Panc1 (cell line): Measurements from ENCODE around the gene EAF1.

Source experiments
- CTCF ChIP-seq: fragments of 450-650 bp; IDR thresholded peaks from 2 replicates; pipeline ENCODE4 v1.5.1; 2017; ENCODE audit warnings: mild to moderate bottlenecking
- POLR2AphosphoS5 ChIP-seq: IDR thresholded peaks from 2 replicates; pipeline ENCODE4 v1.6.1; 2012; ENCODE audit warnings: mild to moderate bottlenecking, low read depth, low read length, moderate library complexity
- REST ChIP-seq, 2 experiments: IDR thresholded peaks; 2 replicates each; pipeline ENCODE4 v1.6.1; 2011 to 2012; ENCODE audit warnings: low read depth in 2 of 2, control low read depth in 1 of 2, low read length in 1 of 2, mild to moderate bottlenecking in 1 of 2, moderate library complexity in 1 of 2; ENCODE audit not compliant: insufficient read depth in 1 of 2
- SIN3A ChIP-seq: IDR thresholded peaks from 2 replicates; pipeline ENCODE4 v1.6.1; 2012; ENCODE audit warnings: low read depth, mild to moderate bottlenecking, low read length, moderate library complexity, borderline replicate concordance; ENCODE audit not compliant: insufficient read depth
- TCF7L2 ChIP-seq: IDR thresholded peaks from 2 replicates; pipeline ENCODE4 v1.6.1; 2011; ENCODE audit warnings: mild to moderate bottlenecking, low read depth, low read length, inconsistent platforms

GRCh38 chr3:15488002-15488401 is 60.6 kb downstream of the EAF1 start:
- TF ChIP-seq CTCF = no peak
- TF ChIP-seq POLR2AphosphoS5 = no peak
- TF ChIP-seq TCF7L2 = no peak
- no peak for TF ChIP-seq REST (IDR thresholded peaks at IDR 0.05; ENCODE audit: insufficient read depth in 1 of 2, low read depth in 2 of 2, low read length in 1 of 2)
- TF ChIP-seq SIN3A = no peak
